HepG2 (cell line): Measurements from ENCODE around the gene ELAPOR1. TPM values are rescaled to one million over a fixed set of nuclear protein-coding genes. Genes with fewer than 3 reads are reported as not detected.
A peak's percentile ranks its signal among the peaks of the same experiment; 100 is the strongest.

Experiments used
- AGO1 ChIP-seq: fragments of 200-400 bp; formaldehyde crosslinking; IDR thresholded peaks from 2 replicates; pipeline ENCODE4 v1.6.1; 2017; ENCODE audit warnings: mild to moderate bottlenecking, low read depth, low read length, moderate library complexity; ENCODE audit not compliant: poor library complexity, severe bottlenecking
- DR1 ChIP-seq: sonication (generic); formaldehyde crosslinking; IDR thresholded peaks from 2 replicates; pipeline ENCODE4 v1.8.0; 2021; ENCODE audit warnings: mild to moderate bottlenecking, missing genetic modification reagents, inconsistent platforms
- HOXD1 ChIP-seq: sonication (generic); formaldehyde crosslinking; IDR thresholded peaks from 2 replicates; pipeline ENCODE4 v1.5.0; 2020; ENCODE audit warnings: missing genetic modification reagents
- MTF1 ChIP-seq: sonication (generic); formaldehyde crosslinking; IDR thresholded peaks from 2 replicates; pipeline ENCODE4 v1.5.0; 2020; ENCODE audit warnings: missing genetic modification reagents
- NFIB ChIP-seq: sonication (generic); formaldehyde crosslinking; IDR thresholded peaks from 2 replicates; pipeline ENCODE4 v1.9.0; 2021; ENCODE audit warnings: missing genetic modification reagents, mild to moderate bottlenecking, borderline replicate concordance
- NKX3-1 ChIP-seq: sonication (generic); formaldehyde crosslinking; IDR thresholded peaks from 2 replicates; pipeline ENCODE4 v1.5.0; 2020; ENCODE audit warnings: missing genetic modification reagents
- PCBP1 ChIP-seq: fragments of 200-400 bp; formaldehyde crosslinking; IDR thresholded peaks from 2 replicates; pipeline ENCODE4 v1.6.1; 2017; ENCODE audit warnings: mild to moderate bottlenecking, low read depth, low read length, borderline replicate concordance
- PITX1 ChIP-seq: sonication (generic); formaldehyde crosslinking; IDR thresholded peaks from 2 replicates; pipeline ENCODE4 v1.5.1; 2020; ENCODE audit warnings: mild to moderate bottlenecking, missing genetic modification reagents
- REL ChIP-seq: sonication (generic); formaldehyde crosslinking; conservative IDR thresholded peaks from 2 replicates; pipeline ENCODE4 v1.8.0; 2022; ENCODE audit warnings: mild to moderate bottlenecking, missing genetic modification reagents, moderate library complexity
- ZBTB20 ChIP-seq: sonication (generic); formaldehyde crosslinking; IDR thresholded peaks from 2 replicates; pipeline ENCODE4 v1.8.1; 2023; ENCODE audit warnings: missing genetic modification reagents, low read depth, mild to moderate bottlenecking, borderline replicate concordance
- ZFY ChIP-seq: sonication (generic); formaldehyde crosslinking; IDR thresholded peaks from 2 replicates; pipeline ENCODE4 v1.4.0; 2020; ENCODE audit warnings: missing genetic modification reagents
- ZNF207 ChIP-seq: fragments of 450-650 bp; IDR thresholded peaks from 2 replicates; pipeline ENCODE4 v1.6.1; 2016; ENCODE audit warnings: antibody characterized with exemption, borderline replicate concordance
- ZNF253 ChIP-seq: sonication (generic); formaldehyde crosslinking; IDR thresholded peaks from 2 replicates; pipeline ENCODE4 v1.8.0; 2022; ENCODE audit warnings: mild to moderate bottlenecking, missing genetic modification reagents, borderline replicate concordance
- ZNF256 ChIP-seq: sonication (generic); formaldehyde crosslinking; conservative IDR thresholded peaks from 2 replicates; pipeline ENCODE4 v1.4.0; 2020; ENCODE audit warnings: missing genetic modification reagents
- ZNF329 ChIP-seq: sonication (generic); formaldehyde crosslinking; IDR thresholded peaks from 2 replicates; pipeline ENCODE4 v1.9.0; 2021; ENCODE audit warnings: low read depth, mild to moderate bottlenecking, missing genetic modification reagents
- ZNF331 ChIP-seq: sonication (generic); formaldehyde crosslinking; IDR thresholded peaks from 2 replicates; pipeline ENCODE4 v1.4.0; 2020; ENCODE audit warnings: missing genetic modification reagents
- ZNF333 ChIP-seq: sonication (generic); formaldehyde crosslinking; IDR thresholded peaks from 2 replicates; pipeline ENCODE4 v1.4.0; 2020; ENCODE audit warnings: mild to moderate bottlenecking, missing genetic modification reagents, borderline replicate concordance
- ZNF34 ChIP-seq: sonication (generic); formaldehyde crosslinking; IDR thresholded peaks from 2 replicates; pipeline ENCODE4 v1.4.0; 2020; ENCODE audit warnings: mild to moderate bottlenecking, missing genetic modification reagents, borderline replicate concordance
- ZNF367 ChIP-seq: sonication (generic); formaldehyde crosslinking; IDR thresholded peaks from 2 replicates; pipeline ENCODE4 v1.4.0; 2020; ENCODE audit warnings: missing genetic modification reagents, borderline replicate concordance
- ZNF567 ChIP-seq: sonication (generic); formaldehyde crosslinking; IDR thresholded peaks from 2 replicates; pipeline ENCODE4 v1.8.1; 2023; ENCODE audit warnings: mild to moderate bottlenecking, missing genetic modification reagents, borderline replicate concordance
- polyA plus RNA-seq, 8 experiments: library from polyadenylated mRNA; depleted of rRNA in 3 of 8; stranded (reverse) in 7 of 8; unstranded in 1 of 8; fragments of >200 nt; fragmentation: Illumina TruSeq in 4 of 8; extraction: Trizol in 4 of 8; gene quantifications; 2 replicates each; pipeline versions ENCODE4 v1.2.1 to v1.2.3, GENCODE V29; 2011 to 2016; ENCODE audit warnings: low read depth in 4 of 8, missing spikeins in 1 of 8, mixed read lengths in 1 of 8; ENCODE audit not compliant: insufficient read depth in 1 of 8
- total RNA-seq, 5 experiments: library from RNA; depleted of rRNA; stranded (reverse); fragments of >200 nt; fragmentation: Illumina TruSeq; extraction: Trizol; gene quantifications; 2 replicates each; pipeline ENCODE4 v1.2.3, GENCODE V29; 2016; ENCODE audit warnings: low read depth in 1 of 5
- TF ChIP-seq, protein P1 (sequence below): IDR thresholded peaks from 2 replicates; pipeline ENCODE4 v1.6.1; 2016; ENCODE audit warnings: mild to moderate bottlenecking
- TF ChIP-seq, protein P2 (sequence below): sonication (generic); formaldehyde crosslinking; IDR thresholded peaks from 2 replicates; pipeline ENCODE4 v1.9.0; 2022; ENCODE audit warnings: missing genetic modification reagents, mild to moderate bottlenecking, borderline replicate concordance
- TF ChIP-seq, protein P3 (sequence below): sonication (generic); formaldehyde crosslinking; conservative IDR thresholded peaks from 2 replicates; pipeline ENCODE4 v1.4.0; 2020; ENCODE audit warnings: missing genetic modification reagents
- TF ChIP-seq, protein P4 (sequence below): IDR thresholded peaks from 2 replicates; pipeline ENCODE4 v1.6.1; 2016; ENCODE audit warnings: missing compliant biosample characterization, missing genetic modification reagents, borderline replicate concordance

ELAPOR1 gene
- total and polyA plus RNA-seq, 2 of the 13 experiments (the other 11 are each of a cell fraction or from before 2014, with no cell fraction given) = 0.13 to 0.20 TPM

DNA sequence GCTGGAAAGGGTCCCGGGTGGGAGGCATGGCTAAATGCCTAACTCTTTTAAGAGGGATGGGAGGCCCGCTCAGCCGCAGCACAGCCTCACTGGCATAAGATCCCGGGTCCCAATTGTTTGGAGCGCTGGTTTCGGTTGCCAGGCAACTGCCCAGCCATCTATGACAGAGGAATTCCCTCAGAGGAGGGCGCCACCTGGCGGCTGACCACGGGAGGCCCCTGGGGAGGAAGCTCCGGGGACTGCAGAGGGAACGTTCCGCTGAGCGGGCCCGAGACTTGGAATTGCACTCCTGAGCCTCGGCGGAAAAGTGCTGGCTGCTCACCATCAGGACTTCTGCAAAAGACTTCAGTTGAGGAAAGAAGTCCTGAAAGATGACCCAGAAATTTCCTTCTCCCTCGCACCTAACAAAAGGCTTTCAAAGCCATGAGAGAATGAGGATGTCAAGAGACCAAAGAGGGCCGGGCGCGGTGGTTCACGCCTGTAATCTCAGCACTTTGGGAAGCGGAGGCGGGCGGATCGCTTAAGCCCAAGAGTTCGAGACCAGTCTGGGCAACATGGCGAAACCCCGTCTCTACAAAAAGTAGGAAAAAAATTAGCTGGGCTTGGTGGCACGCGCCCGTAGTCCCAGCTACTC is 1.1 kb upstream of the ELAPOR1 start (continued):
- TF ChIP-seq AGO1 (no peak), ZNF329 (CRISPR knock-in tag) (no peak), ZBTB20 (CRISPR knock-in tag) (no peak), ZNF367 (CRISPR knock-in tag) (no peak), PCBP1 (no peak), ZNF256 (CRISPR knock-in tag) (no peak), ZNF567 (CRISPR knock-in tag) (no peak), HOXD1 (CRISPR knock-in tag) (no peak), ZNF207 (no peak), REL (CRISPR knock-in tag) (no peak), ZNF333 (CRISPR knock-in tag) (no peak), DR1 (CRISPR knock-in tag) (no peak), MTF1 (CRISPR knock-in tag) (no peak), PITX1 (CRISPR knock-in tag) (no peak; the same call in 1 of the 2 replicates), ZFY (no peak; the same call in 1 of the 2 replicates), ZNF253 (no peak), ZNF34 (CRISPR knock-in tag) (no peak), NKX3-1 (no peak), NFIB (CRISPR knock-in tag) (no peak), ZNF331 (CRISPR knock-in tag) (0 out of 2 replicates have a peak, but pooled peaks have one; percentile 18)
- TF ChIP-seq, protein P1, sequence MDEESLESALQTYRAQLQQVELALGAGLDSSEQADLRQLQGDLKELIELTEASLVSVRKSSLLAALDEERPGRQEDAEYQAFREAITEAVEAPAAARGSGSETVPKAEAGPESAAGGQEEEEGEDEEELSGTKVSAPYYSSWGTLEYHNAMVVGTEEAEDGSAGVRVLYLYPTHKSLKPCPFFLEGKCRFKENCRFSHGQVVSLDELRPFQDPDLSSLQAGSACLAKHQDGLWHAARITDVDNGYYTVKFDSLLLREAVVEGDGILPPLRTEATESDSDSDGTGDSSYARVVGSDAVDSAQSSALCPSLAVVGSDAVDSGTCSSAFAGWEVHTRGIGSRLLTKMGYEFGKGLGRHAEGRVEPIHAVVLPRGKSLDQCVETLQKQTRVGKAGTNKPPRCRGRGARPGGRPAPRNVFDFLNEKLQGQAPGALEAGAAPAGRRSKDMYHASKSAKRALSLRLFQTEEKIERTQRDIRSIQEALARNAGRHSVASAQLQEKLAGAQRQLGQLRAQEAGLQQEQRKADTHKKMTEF = peak; percentile 39; the same call in 1 of the 2 replicates
- TF ChIP-seq, protein P2, sequence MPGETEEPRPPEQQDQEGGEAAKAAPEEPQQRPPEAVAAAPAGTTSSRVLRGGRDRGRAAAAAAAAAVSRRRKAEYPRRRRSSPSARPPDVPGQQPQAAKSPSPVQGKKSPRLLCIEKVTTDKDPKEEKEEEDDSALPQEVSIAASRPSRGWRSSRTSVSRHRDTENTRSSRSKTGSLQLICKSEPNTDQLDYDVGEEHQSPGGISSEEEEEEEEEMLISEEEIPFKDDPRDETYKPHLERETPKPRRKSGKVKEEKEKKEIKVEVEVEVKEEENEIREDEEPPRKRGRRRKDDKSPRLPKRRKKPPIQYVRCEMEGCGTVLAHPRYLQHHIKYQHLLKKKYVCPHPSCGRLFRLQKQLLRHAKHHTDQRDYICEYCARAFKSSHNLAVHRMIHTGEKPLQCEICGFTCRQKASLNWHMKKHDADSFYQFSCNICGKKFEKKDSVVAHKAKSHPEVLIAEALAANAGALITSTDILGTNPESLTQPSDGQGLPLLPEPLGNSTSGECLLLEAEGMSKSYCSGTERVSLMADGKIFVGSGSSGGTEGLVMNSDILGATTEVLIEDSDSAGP = peak; percentile 48; the same call in 1 of the 2 replicates
- TF ChIP-seq, protein P3, sequence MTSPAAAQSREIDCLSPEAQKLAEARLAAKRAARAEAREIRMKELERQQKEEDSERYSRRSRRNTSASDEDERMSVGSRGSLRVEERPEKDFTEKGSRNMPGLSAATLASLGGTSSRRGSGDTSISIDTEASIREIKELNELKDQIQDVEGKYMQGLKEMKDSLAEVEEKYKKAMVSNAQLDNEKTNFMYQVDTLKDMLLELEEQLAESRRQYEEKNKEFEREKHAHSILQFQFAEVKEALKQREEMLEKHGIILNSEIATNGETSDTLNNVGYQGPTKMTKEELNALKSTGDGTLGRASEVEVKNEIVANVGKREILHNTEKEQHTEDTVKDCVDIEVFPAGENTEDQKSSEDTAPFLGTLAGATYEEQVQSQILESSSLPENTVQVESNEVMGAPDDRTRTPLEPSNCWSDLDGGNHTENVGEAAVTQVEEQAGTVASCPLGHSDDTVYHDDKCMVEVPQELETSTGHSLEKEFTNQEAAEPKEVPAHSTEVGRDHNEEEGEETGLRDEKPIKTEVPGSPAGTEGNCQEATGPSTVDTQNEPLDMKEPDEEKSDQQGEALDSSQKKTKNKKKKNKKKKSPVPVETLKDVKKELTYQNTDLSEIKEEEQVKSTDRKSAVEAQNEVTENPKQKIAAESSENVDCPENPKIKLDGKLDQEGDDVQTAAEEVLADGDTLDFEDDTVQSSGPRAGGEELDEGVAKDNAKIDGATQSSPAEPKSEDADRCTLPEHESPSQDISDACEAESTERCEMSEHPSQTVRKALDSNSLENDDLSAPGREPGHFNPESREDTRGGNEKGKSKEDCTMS (CRISPR knock-in tag) = no peak
- TF ChIP-seq, protein P4, sequence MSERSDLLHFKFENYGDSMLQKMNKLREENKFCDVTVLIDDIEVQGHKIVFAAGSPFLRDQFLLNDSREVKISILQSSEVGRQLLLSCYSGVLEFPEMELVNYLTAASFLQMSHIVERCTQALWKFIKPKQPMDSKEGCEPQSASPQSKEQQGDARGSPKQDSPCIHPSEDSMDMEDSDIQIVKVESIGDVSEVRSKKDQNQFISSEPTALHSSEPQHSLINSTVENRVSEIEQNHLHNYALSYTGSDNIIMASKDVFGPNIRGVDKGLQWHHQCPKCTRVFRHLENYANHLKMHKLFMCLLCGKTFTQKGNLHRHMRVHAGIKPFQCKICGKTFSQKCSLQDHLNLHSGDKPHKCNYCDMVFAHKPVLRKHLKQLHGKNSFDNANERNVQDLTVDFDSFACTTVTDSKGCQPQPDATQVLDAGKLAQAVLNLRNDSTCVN (CRISPR knock-in tag) = no peak
